H1 (cell line): ENCODE data around the gene LMNTD2.

Experiments
- CHD1 ChIP-seq: IDR thresholded peaks from 2 replicates; pipeline ENCODE4 v1.6.1; 2012; ENCODE audit warnings: low read depth, low read length, improper control_type of control experiment
- CTCF ChIP-seq, 3 experiments: IDR thresholded peaks; 1 replicate in 2 of 3; 2 replicates in 1 of 3; pipeline versions ENCODE4 v1.5.1 to v1.6.1; 2011; ENCODE audit warnings: low read length in 3 of 3, mild to moderate bottlenecking in 3 of 3, inconsistent platforms in 2 of 3, low read depth in 1 of 3, moderate library complexity in 1 of 3; ENCODE audit not compliant: insufficient read depth in 1 of 3; ENCODE audit errors: control extremely low read depth in 1 of 3
- EP300 ChIP-seq, 2 experiments: IDR thresholded peaks; 1 replicate in 1 of 2; 2 replicates in 1 of 2; pipeline ENCODE4 v1.6.1; 2011 to 2012; ENCODE audit warnings: low read depth in 2 of 2, low read length in 2 of 2, mild to moderate bottlenecking in 2 of 2, borderline replicate concordance in 1 of 2, inconsistent platforms in 1 of 2, moderate library complexity in 1 of 2
- KDM1A ChIP-seq: fragments of 200-600, 300-600 bp; sonication (generic); IDR thresholded peaks from 2 replicates; pipeline ENCODE4 v1.7.1; 2016; ENCODE audit warnings: mild to moderate bottlenecking, low read length, borderline replicate concordance
- PHF8 ChIP-seq: fragments of 200-600 bp; sonication (generic); conservative IDR thresholded peaks from 2 replicates; pipeline ENCODE4 v1.7.1; 2012; ENCODE audit warnings: low read depth, mild to moderate bottlenecking, inconsistent platforms, low read length, moderate library complexity
- POLR2AphosphoS5 ChIP-seq: IDR thresholded peaks from 2 replicates; pipeline ENCODE4 v1.6.1; 2011; ENCODE audit warnings: low read depth, low read length
- TBP ChIP-seq: IDR thresholded peaks from 2 replicates; pipeline ENCODE4 v1.6.1; 2011; ENCODE audit warnings: low read depth, low read length, improper control_type of control experiment

GRCh38 chr11:590997-591396 lies 30.5 kb upstream of the LMNTD2 start:
- TF ChIP-seq CTCF (IDR thresholded peaks at IDR 0.05; ENCODE audit: control extremely low read depth in 1 of 3, insufficient read depth in 1 of 3, low read depth in 1 of 3, low read length in 3 of 3), result no peak
- TF ChIP-seq CHD1, result no peak
- TF ChIP-seq KDM1A, result no peak
- no peak for TF ChIP-seq TBP
- TF ChIP-seq EP300 (IDR thresholded peaks at IDR 0.05; ENCODE audit: borderline replicate concordance in 1 of 2, low read depth in 2 of 2, low read length in 2 of 2), result no peak
- no peak for TF ChIP-seq PHF8
- TF ChIP-seq POLR2AphosphoS5, result no peak
